ENCODE data around the gene NDUFB11. TPM values are rescaled to one million over a fixed set of nuclear protein-coding genes. Genes with fewer than 3 reads are reported as not detected.

The NDUFB11 gene
- total RNA-seq, 1 experiment from 2014 or later = 78.9 TPM

DNA sequence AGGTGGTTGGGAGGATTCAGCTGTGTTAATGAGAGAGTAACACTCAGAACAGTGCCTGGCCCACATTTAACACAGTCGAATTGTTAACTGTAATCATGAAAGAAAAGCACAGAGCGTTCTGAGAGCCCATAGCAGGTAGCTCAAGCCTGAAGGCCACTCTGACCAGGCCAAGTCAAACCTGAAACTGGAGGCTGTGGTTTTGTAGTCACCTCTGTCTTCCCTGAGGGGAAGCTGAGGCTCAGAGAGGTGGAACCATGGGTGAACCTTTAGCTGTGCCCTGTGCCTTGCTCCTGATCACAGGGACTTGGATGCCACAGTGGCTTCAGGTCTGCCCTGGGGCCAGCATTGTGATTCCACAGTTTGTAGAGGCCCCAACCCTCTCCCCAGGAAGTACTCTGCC, 32.6 kb upstream of the NDUFB11 start:
- Histone ChIP-seq H3K9me3 (ENCODE audit: control insufficient read depth in 1 of 2, insufficient read depth in 1 of 2, low read depth in 1 of 2, low read length in 2 of 2) (no peaks in the 10 kb centered on the region), H3K79me2 (ENCODE audit: insufficient read depth, low read length) (no peaks in the 10 kb centered on the region), H3K27ac (ENCODE audit: low read depth, low read length) (no peak overlapping the region), H3K4me2 (ENCODE audit: low read length) (no peak overlapping the region), H3K9ac (ENCODE audit: low read length) (no peak overlapping the region), H2AFZ (ENCODE audit: low read depth, low read length, poor library complexity, severe bottlenecking) (no peak overlapping the region), H3K9me2 (ENCODE audit: insufficient read depth) (no peaks in the 10 kb centered on the region), H3K4me1 (ENCODE audit: control insufficient read depth in 1 of 2, insufficient read depth in 2 of 2, low read length in 2 of 2) (no peaks in the 10 kb centered on the region), H4K20me1 (ENCODE audit: insufficient read depth) (no peaks in the 10 kb centered on the region), H3K36me3 (ENCODE audit: control insufficient read depth in 1 of 2, insufficient read depth in 2 of 2, low read length in 2 of 2) (no peaks in the 10 kb centered on the region; a peak in 1 of 4 replicates), H3K4me3 (replicated peaks in 1 of 2; ENCODE audit: low read depth in 1 of 2, low read length in 2 of 2) (no peak overlapping the region), H3K27me3 (ENCODE audit: insufficient read depth, low read length) (no peaks in the 10 kb centered on the region)
- CTCF ChIA-PET = no interaction called here
- no peak for ATAC-seq
- intact Hi-C loops (cut with micrococcal nuclease) = no loop called here
- no peak for TF ChIP-seq JUND (IDR thresholded peaks at IDR 0.05)
- TF ChIP-seq SIN3A (IDR thresholded peaks at IDR 0.05; ENCODE audit: low read depth) = no peak
- no peak for TF ChIP-seq SP1 (IDR thresholded peaks at IDR 0.05; ENCODE audit: low read depth)
- no peak for TF ChIP-seq ELF1 (IDR thresholded peaks at IDR 0.05; ENCODE audit: borderline replicate concordance, low read depth)
- no peak for TF ChIP-seq RAD21 (IDR thresholded peaks at IDR 0.05; ENCODE audit: low read depth)
- TF ChIP-seq EZH2 (IDR thresholded peaks at IDR 0.05) = no peak
- TF ChIP-seq, protein P1, sequence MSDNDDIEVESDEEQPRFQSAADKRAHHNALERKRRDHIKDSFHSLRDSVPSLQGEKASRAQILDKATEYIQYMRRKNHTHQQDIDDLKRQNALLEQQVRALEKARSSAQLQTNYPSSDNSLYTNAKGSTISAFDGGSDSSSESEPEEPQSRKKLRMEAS (IDR thresholded peaks at IDR 0.05) = no peak
- TF ChIP-seq POLR2AphosphoS5 (IDR thresholded peaks at IDR 0.05; ENCODE audit: low read depth, low read length) = no peak
- TF ChIP-seq TCF7L2 (IDR thresholded peaks at IDR 0.05; ENCODE audit: borderline replicate concordance, extremely low read depth, insufficient read depth, insufficient read length) = no peak
- TF ChIP-seq, protein P2, sequence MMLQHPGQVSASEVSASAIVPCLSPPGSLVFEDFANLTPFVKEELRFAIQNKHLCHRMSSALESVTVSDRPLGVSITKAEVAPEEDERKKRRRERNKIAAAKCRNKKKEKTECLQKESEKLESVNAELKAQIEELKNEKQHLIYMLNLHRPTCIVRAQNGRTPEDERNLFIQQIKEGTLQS (IDR thresholded peaks at IDR 0.05) = no peak
- no peak for TF ChIP-seq CBX3 (IDR thresholded peaks at IDR 0.05; ENCODE audit: low read depth)
- TF ChIP-seq, protein P3, sequence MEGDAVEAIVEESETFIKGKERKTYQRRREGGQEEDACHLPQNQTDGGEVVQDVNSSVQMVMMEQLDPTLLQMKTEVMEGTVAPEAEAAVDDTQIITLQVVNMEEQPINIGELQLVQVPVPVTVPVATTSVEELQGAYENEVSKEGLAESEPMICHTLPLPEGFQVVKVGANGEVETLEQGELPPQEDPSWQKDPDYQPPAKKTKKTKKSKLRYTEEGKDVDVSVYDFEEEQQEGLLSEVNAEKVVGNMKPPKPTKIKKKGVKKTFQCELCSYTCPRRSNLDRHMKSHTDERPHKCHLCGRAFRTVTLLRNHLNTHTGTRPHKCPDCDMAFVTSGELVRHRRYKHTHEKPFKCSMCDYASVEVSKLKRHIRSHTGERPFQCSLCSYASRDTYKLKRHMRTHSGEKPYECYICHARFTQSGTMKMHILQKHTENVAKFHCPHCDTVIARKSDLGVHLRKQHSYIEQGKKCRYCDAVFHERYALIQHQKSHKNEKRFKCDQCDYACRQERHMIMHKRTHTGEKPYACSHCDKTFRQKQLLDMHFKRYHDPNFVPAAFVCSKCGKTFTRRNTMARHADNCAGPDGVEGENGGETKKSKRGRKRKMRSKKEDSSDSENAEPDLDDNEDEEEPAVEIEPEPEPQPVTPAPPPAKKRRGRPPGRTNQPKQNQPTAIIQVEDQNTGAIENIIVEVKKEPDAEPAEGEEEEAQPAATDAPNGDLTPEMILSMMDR (IDR thresholded peaks at IDR 0.05 in 2 of 3, conservative IDR thresholded peaks at IDR 0.05 in 1 of 3; ENCODE audit: borderline replicate concordance in 1 of 3, insufficient read depth in 1 of 3, low read depth in 2 of 3, low read length in 2 of 3) = no peak
- TF ChIP-seq, protein P4, sequence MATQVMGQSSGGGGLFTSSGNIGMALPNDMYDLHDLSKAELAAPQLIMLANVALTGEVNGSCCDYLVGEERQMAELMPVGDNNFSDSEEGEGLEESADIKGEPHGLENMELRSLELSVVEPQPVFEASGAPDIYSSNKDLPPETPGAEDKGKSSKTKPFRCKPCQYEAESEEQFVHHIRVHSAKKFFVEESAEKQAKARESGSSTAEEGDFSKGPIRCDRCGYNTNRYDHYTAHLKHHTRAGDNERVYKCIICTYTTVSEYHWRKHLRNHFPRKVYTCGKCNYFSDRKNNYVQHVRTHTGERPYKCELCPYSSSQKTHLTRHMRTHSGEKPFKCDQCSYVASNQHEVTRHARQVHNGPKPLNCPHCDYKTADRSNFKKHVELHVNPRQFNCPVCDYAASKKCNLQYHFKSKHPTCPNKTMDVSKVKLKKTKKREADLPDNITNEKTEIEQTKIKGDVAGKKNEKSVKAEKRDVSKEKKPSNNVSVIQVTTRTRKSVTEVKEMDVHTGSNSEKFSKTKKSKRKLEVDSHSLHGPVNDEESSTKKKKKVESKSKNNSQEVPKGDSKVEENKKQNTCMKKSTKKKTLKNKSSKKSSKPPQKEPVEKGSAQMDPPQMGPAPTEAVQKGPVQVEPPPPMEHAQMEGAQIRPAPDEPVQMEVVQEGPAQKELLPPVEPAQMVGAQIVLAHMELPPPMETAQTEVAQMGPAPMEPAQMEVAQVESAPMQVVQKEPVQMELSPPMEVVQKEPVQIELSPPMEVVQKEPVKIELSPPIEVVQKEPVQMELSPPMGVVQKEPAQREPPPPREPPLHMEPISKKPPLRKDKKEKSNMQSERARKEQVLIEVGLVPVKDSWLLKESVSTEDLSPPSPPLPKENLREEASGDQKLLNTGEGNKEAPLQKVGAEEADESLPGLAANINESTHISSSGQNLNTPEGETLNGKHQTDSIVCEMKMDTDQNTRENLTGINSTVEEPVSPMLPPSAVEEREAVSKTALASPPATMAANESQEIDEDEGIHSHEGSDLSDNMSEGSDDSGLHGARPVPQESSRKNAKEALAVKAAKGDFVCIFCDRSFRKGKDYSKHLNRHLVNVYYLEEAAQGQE (IDR thresholded peaks at IDR 0.05; ENCODE audit: low read depth) = no peak
- TF ChIP-seq POLR2A (IDR thresholded peaks at IDR 0.05; ENCODE audit: borderline replicate concordance, extremely low read depth, insufficient read depth, insufficient read length) = no peak
- TF ChIP-seq ZNF274 (IDR thresholded peaks at IDR 0.05; ENCODE audit: low read depth, low read length) = no peak
- TF ChIP-seq ZFX (IDR thresholded peaks at IDR 0.05) = no peak
- TF ChIP-seq, protein P5, sequence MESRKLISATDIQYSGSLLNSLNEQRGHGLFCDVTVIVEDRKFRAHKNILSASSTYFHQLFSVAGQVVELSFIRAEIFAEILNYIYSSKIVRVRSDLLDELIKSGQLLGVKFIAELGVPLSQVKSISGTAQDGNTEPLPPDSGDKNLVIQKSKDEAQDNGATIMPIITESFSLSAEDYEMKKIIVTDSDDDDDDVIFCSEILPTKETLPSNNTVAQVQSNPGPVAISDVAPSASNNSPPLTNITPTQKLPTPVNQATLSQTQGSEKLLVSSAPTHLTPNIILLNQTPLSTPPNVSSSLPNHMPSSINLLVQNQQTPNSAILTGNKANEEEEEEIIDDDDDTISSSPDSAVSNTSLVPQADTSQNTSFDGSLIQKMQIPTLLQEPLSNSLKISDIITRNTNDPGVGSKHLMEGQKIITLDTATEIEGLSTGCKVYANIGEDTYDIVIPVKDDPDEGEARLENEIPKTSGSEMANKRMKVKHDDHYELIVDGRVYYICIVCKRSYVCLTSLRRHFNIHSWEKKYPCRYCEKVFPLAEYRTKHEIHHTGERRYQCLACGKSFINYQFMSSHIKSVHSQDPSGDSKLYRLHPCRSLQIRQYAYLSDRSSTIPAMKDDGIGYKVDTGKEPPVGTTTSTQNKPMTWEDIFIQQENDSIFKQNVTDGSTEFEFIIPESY (IDR thresholded peaks at IDR 0.05; ENCODE audit: extremely low read depth, insufficient replicate concordance, low read length) = no peak
- DNase-seq (ENCODE audit: low read depth, low spot score) = no peak
- RAD21 ChIA-PET (ENCODE audit: low non-redundant PET in 1 of 2, low total read pairs in 2 of 2, uncharacterized antibody in 2 of 2, unreplicated experiment in 2 of 2) = no interaction called here
- BruUV-seq (replicated peaks) = no TSS peak
- POLR2A ChIA-PET = no interaction called here
